Neuronal stem cell (in vitro differentiated cells): ENCODE measurements around the gene NKD2.
A peak's percentile ranks its signal among the peaks of the same experiment; 100 is the strongest.

Experiments
- DNase-seq: peaks from one replicate; pipeline ENCODE4 v3.0.0-alpha.2; 2013; ENCODE audit warnings: low spot score
- H2AFZ ChIP-seq: one replicate; pipeline ENCODE4 v1.6.1; 2013; ENCODE audit warnings: mild to moderate bottlenecking, low read length, inconsistent platforms
- H2AK5ac ChIP-seq: 2 replicates; pipeline ENCODE4 v1.6.1; 2013; ENCODE audit warnings: low read depth, mild to moderate bottlenecking, inconsistent platforms, low read length, moderate library complexity, mixed read lengths
- H2BK120ac ChIP-seq: 2 replicates; pipeline ENCODE4 v1.6.1; 2013; ENCODE audit warnings: low read depth, mild to moderate bottlenecking, inconsistent platforms, low read length, moderate library complexity, mixed read lengths
- H2BK12ac ChIP-seq: one replicate; pipeline ENCODE4 v1.6.1; 2013; ENCODE audit warnings: low read length, inconsistent platforms
- H2BK15ac ChIP-seq: 2 replicates; pipeline ENCODE4 v1.6.1; 2013; ENCODE audit warnings: mild to moderate bottlenecking, low read length, inconsistent platforms, mixed read lengths
- H2BK5ac ChIP-seq: one replicate; pipeline ENCODE4 v1.6.1; 2013; ENCODE audit warnings: inconsistent platforms, mild to moderate bottlenecking, low read length, moderate library complexity
- H3K14ac ChIP-seq: one replicate; pipeline ENCODE4 v1.6.1; 2013; ENCODE audit warnings: low read length, inconsistent platforms
- H3K18ac ChIP-seq: 2 replicates; pipeline ENCODE4 v1.6.1; 2013; ENCODE audit warnings: low read length, inconsistent platforms
- H3K23ac ChIP-seq: 2 replicates; pipeline ENCODE4 v1.6.1; 2013; ENCODE audit warnings: low read depth, mild to moderate bottlenecking, mixed read lengths, low read length, inconsistent platforms; ENCODE audit not compliant: poor library complexity
- H3K27ac ChIP-seq: replicated peaks from 3 replicates; pipeline ENCODE4 v1.5.1; 2013; ENCODE audit warnings: low read length, inconsistent platforms
- H3K27me3 ChIP-seq, 3 experiments: 2 replicates each; pipeline ENCODE4 v1.6.1; 2013; ENCODE audit warnings: low read length in 3 of 3, mild to moderate bottlenecking in 2 of 3, inconsistent platforms in 1 of 3, low read depth in 1 of 3, mixed read lengths in 1 of 3, moderate library complexity in 1 of 3; ENCODE audit not compliant: control insufficient read depth in 3 of 3, insufficient read depth in 3 of 3
- H3K36me3 ChIP-seq, 2 donors: replicated peaks in 1 of 2; 2 replicates each; pipeline ENCODE4 v1.6.1; 2013; ENCODE audit warnings: low read length in 2 of 2; ENCODE audit not compliant: control insufficient read depth in 2 of 2, insufficient read depth in 2 of 2
- H3K4ac ChIP-seq: 2 replicates; pipeline ENCODE4 v1.6.1; 2013; ENCODE audit warnings: inconsistent platforms, mild to moderate bottlenecking, low read length, moderate library complexity
- H3K4me1 ChIP-seq, 2 donors: 1 replicate in 1 of 2; 2 replicates in 1 of 2; pipeline ENCODE4 v1.6.1; 2013; ENCODE audit warnings: low read length in 2 of 2, low read depth in 1 of 2; ENCODE audit not compliant: control insufficient read depth in 2 of 2, insufficient read depth in 1 of 2
- H3K4me2 ChIP-seq: one replicate; pipeline ENCODE4 v1.6.1; 2013; ENCODE audit warnings: mild to moderate bottlenecking, low read length, inconsistent platforms; ENCODE audit not compliant: insufficient read depth, poor library complexity, severe bottlenecking
- H3K4me3 ChIP-seq, 2 donors: 2 replicates each; pipeline ENCODE4 v1.5.1; 2013; ENCODE audit warnings: low read length in 2 of 2, mild to moderate bottlenecking in 2 of 2, inconsistent platforms in 1 of 2, moderate library complexity in 1 of 2
- H3K79me1 ChIP-seq: one replicate; pipeline ENCODE4 v1.6.1; 2013; ENCODE audit warnings: low read depth, mild to moderate bottlenecking, inconsistent platforms, low read length, moderate library complexity
- H3K9ac ChIP-seq: one replicate; pipeline ENCODE4 v1.6.1; 2013; ENCODE audit warnings: mild to moderate bottlenecking, low read depth, low read length, inconsistent platforms; ENCODE audit not compliant: poor library complexity
- H3K9me3 ChIP-seq, 2 donors: replicated peaks in 1 of 2; 2 replicates each; pipeline versions ENCODE3 to v1.6.1; 2013; ENCODE audit warnings: low read length in 2 of 2, mild to moderate bottlenecking in 2 of 2, inconsistent platforms in 1 of 2, low read depth in 1 of 2, mixed read lengths in 1 of 2, moderate library complexity in 1 of 2; ENCODE audit not compliant: control insufficient read depth in 2 of 2, insufficient read depth in 1 of 2
- H4K8ac ChIP-seq: one replicate; pipeline ENCODE4 v1.6.1; 2013; ENCODE audit warnings: low read depth, mild to moderate bottlenecking, inconsistent platforms, low read length, moderate library complexity
- H4K91ac ChIP-seq: one replicate; pipeline ENCODE4 v1.6.1; 2013; ENCODE audit warnings: low read length, low read depth, mild to moderate bottlenecking, inconsistent platforms; ENCODE audit not compliant: poor library complexity
- WGBS, 2 donors: extraction: QIAGEN DNeasy Blood & Tissue Kit; methylation state at CpG; one replicate each; pipeline ENCODE4 v1.1.7; 2013; ENCODE audit warnings: missing lambda C conversion rate in 2 of 2, mixed read lengths in 1 of 2; ENCODE audit not compliant: insufficient read length in 2 of 2, insufficient replicate concordance in 1 of 2; ENCODE audit errors: extremely low coverage in 2 of 2; 5-methylcytosine and 5-hydroxymethylcytosine counted together

The NKD2 gene

DNA sequence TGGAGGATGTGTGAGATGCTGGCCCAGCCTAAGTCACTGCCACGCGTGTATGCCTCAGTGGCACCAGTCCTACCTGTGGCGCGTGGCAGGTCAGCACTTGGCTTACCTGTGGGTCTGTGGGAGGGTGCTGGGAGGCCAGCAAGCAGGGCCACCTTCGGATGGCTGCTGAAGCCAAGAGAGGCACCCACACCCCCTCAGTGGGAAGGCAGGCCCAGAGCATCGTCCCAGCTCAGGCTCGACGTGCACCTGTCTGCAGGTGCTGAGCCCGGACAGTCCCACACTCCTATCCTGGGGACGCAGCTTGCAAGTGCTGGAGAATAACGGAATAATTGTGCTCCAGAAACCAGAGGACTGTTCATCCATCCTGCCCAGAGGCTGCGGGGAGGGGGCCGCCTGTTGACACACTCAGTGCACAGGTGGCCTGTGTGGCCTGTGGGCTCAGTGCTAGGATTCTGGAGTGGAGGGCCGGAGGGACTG, 24.0 kb downstream of the NKD2 start:
- Histone ChIP-seq H2AFZ (no peak overlapping the region), H2BK15ac (no peak overlapping the region), H3K9ac (peak overlapping the region; percentile 38), H3K4me1 (peaks cover 8 to 12% of the 10 kb centered on the region in 2 donors), H2AK5ac (peak overlapping the region; percentile 98), H3K79me1 (peaks cover 4% of the 10 kb centered on the region), H2BK12ac (no peak overlapping the region), H3K14ac (peak overlapping the region; percentile 25), H2BK120ac (no peak overlapping the region), H3K4me2 (no peak overlapping the region), H2BK5ac (peak overlapping the region; percentile 90), H3K9me3 (no peaks in the 10 kb centered on the region), H3K27ac (no peak overlapping the region), H3K18ac (peak overlapping the region; percentile 64), H4K8ac (peak overlapping the region; percentile 1), H3K36me3 (no peaks in the 10 kb centered on the region), H3K23ac (no peak overlapping the region), H3K27me3 (no peaks in the 10 kb centered on the region), H3K4ac (peak overlapping the region; percentile 67), H4K91ac (no peak overlapping the region), H3K4me3 (no peak overlapping the region)
- no CpG with 5 or more reads among the region's 14 CpGs for WGBS, 2 donors
- no peak for DNase-seq

DNA sequence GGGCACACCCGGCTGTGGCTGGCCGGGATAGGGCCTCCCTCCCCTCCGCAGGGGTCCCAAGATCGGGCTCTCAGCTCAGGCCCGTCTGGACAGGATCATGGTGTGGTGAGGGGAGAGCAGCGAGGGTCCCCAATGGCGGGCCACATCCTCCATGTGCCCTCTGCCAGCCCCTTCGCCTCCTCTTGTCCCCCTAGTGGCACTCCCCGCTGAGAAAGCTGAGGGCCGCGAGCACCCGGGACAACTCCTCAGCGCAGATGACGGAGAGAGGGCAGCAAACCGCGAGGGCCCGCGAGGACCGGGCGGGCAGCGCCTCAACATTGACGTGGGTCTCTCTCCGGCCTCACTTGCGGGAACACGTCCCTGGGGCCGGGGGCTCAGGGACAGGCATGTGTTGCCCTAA, 24.6 kb downstream of the NKD2 start:
- H2BK120ac ChIP-seq = no peak overlapping the region
- no peak overlapping the region for H3K14ac ChIP-seq
- H3K4me1 ChIP-seq = peaks cover 8 to 12% of the 10 kb centered on the region in 2 donors
- no peak overlapping the region for H2BK5ac ChIP-seq
- no peak for DNase-seq
- H2AK5ac ChIP-seq = no peak overlapping the region
- no peak overlapping the region for H2BK12ac ChIP-seq
- no peak overlapping the region for H3K4me2 ChIP-seq
- H3K27ac ChIP-seq = no peak overlapping the region
- H3K18ac ChIP-seq = no peak overlapping the region
- no peaks in the 10 kb centered on the region for H3K9me3 ChIP-seq
- H2BK15ac ChIP-seq = no peak overlapping the region
- WGBS, 2 donors = no CpG with 5 or more reads among the region's 26 CpGs
- no peak overlapping the region for H3K9ac ChIP-seq
- peaks cover 2% of the 10 kb centered on the region for H3K79me1 ChIP-seq
- no peak overlapping the region for H3K4me3 ChIP-seq
- no peaks in the 10 kb centered on the region for H3K27me3 ChIP-seq
- no peak overlapping the region for H3K4ac ChIP-seq
- no peaks in the 10 kb centered on the region for H3K36me3 ChIP-seq
- no peak overlapping the region for H2AFZ ChIP-seq
- H3K23ac ChIP-seq = no peak overlapping the region
- H4K91ac ChIP-seq = no peak overlapping the region
- H4K8ac ChIP-seq = no peak overlapping the region

DNA sequence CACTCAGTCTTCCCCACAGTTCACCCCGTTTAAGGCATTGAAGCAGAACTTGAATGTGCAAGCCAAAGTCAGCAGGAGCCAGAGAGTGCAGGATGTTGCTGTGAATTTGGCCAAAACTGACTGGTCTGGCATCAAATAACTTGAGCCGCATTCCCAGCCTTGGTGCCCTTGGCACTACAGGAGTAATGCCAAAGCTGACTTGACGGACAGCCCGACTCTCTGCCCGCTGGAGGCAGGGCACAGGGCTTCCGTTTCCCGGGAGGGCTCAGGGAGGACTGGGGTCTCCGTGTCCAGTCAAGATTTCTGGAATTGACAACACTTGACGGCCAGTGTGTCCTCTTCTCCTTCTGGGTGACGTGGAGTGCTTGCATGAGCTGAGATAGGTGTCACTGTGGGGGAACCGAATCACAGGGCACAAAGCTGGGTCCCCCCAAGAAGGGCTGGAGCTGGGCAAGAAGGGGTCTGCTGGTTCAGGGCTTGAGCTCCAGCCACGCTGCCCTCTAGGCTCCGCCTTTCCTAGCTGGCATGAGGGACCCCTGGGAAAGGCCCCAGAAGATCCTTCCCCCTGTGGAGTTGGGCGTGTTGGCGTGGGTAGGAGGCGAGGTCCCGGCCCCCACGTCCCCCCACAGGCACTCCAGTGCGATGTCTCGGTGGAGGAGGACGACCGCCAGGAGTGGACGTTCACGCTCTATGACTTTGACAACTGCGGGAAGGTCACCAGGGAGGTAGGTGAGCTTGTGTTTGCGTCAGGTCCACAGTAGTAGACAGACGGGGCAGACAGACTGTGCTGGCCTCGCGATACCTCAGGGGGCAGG, 25.2 kb downstream of the NKD2 start:
- Histone ChIP-seq H3K4me1 (peaks cover 8 to 12% of the 10 kb centered on the region in 2 donors), H3K36me3 (no peaks in the 10 kb centered on the region), H3K23ac (peak overlapping the region; percentile 95), H2BK15ac (no peak overlapping the region), H2AFZ (no peak overlapping the region), H3K4me2 (no peak overlapping the region), H3K18ac (peak overlapping the region; percentile 45), H3K79me1 (no peaks in the 10 kb centered on the region), H3K27me3 (no peaks in the 10 kb centered on the region), H3K14ac (peak overlapping the region; percentile 89), H2AK5ac (peak overlapping the region; percentile 75), H4K8ac (no peak overlapping the region), H4K91ac (no peak overlapping the region), H2BK12ac (peak overlapping the region; percentile 58), H3K27ac (no peak overlapping the region), H3K9me3 (no peaks in the 10 kb centered on the region), H3K4ac (peak overlapping the region; percentile 76), H3K9ac (peak overlapping the region; percentile 60), H2BK5ac (peak overlapping the region; percentile 1), H2BK120ac (no peak overlapping the region), H3K4me3 (no peak overlapping the region)
- WGBS, 2 donors = no CpG with 5 or more reads among the region's 29 CpGs
- no peak for DNase-seq

DNA sequence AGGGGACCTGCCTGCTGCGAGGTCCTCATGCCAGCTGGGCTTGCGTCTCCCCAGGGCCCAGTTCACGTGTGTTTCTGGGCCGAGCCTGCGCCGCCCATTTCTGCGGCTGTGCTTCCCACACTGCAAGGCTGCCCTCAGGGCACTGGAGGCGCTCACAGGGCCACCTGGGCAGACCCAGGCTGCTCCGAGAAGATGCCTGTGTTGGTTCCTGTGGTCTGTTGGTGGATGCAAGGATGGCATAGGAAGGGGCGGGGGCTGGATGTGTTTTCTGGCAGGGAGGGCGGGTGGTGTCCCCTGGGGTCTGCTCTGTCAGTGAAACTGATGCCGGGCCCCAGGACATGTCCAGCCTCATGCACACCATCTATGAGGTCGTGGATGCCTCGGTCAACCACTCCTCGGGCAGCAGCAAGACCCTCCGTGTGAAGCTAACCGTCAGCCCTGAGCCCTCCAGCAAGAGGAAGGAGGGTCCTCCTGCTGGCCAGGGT, 25.9 kb downstream of the NKD2 start:
- Histone ChIP-seq H2AK5ac (peak overlapping the region; percentile 75), H3K36me3 (no peaks in the 10 kb centered on the region), H2BK5ac (peak overlapping the region; percentile 1), H3K9me3 (no peaks in the 10 kb centered on the region), H3K9ac (no peak overlapping the region), H3K4me2 (no peak overlapping the region), H3K4ac (peak overlapping the region; percentile 76), H3K14ac (peak overlapping the region; percentile 89), H2BK15ac (no peak overlapping the region), H3K27ac (no peak overlapping the region), H2AFZ (no peak overlapping the region), H3K23ac (peak overlapping the region; percentile 95), H3K27me3 (no peaks in the 10 kb centered on the region), H3K18ac (peak overlapping the region; percentile 52), H3K4me3 (peak overlapping the region in 1 of 2 donors; percentile 63), H2BK12ac (peak overlapping the region; percentile 58), H4K91ac (no peak overlapping the region), H3K79me1 (no peaks in the 10 kb centered on the region), H3K4me1 (peaks cover 8 to 12% of the 10 kb centered on the region in 2 donors), H2BK120ac (no peak overlapping the region), H4K8ac (no peak overlapping the region)
- no CpG with 5 or more reads among the region's 17 CpGs for WGBS, 2 donors
- no peak for DNase-seq
